T-helper 22 cell (primary cell): ENCODE data around the gene SHH.

Source experiments
- DNase-seq: peaks from one replicate; pipeline ENCODE4 v3.0.0-alpha.2; 2020; ENCODE audit warnings: low read depth

The SHH gene

DNA sequence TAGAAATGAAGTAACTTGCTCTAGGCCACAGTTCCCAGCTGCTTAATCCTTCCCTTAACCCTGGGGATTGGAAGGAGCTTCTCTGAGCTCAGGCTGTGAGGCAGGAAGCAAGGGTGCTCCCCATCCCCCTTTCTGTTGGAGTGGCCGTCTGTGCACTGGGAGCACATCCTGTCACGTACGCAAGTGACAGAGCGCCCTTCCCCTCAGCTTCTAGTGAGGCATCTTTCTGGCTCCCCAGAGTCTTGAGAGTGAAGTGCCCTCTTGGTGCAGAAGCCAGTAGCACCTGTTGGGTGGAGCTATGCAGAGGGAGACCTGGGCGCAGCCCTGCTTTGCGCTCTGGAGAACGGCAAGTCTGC, 47.8 kb downstream of the SHH start:
- DNase-seq = no peak

DNA sequence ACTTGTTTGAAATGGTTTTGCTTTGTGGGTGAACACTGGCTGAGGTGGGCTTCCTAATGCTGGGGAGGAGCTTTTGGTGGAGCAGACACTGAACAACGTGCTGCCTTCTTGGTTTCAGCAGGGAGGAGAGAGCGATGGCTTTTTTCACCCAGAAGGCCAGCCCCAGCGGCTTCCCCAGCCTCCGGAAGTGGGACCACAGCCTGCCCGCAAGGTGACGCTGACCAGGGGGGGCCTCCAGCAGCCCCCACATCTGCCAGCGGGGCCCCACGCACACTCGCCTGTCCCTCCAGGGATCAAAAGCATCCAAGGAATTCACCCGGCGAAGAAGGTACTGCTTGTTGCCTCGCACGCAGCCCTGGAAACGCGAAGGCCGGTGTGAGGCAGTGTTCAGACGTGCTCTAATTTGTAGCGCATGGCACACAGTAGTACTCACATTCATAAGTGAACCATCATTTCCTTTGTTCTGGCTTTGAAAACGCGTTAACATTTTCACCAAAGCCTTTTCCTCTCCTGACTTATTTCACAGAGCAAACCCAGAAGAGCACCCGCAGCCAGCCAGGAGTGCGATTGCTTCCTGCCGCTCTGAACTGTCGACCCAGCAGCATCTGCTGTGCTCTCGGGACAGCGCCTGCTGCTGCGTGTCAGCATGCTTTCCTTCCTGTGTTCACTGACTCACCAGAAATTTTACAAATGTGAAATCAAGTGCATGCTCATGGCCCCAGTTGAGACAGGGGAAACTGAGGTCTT, 48.4 kb downstream of the SHH start:
- peak; percentile 11 for DNase-seq

DNA sequence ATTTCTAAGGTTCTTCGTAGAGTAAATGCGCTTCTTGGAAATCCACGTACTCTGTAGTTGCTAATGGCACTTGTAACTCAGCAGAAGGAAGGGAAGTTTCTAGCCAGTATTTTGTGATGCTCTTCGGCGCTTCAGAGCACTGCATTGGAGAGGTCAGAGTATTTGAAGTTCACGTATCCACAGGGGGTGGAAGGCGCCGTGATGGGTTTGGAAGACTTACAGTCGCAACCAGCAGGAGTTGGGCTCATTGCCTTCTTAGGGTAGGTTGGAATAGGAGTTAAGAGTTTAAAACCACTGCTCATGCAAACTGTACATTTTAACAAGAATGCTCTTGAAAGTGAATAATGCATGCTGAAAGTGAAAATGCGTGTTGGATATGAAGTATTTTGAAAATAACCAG, 49.1 kb downstream of the SHH start:
- no peak for DNase-seq

DNA sequence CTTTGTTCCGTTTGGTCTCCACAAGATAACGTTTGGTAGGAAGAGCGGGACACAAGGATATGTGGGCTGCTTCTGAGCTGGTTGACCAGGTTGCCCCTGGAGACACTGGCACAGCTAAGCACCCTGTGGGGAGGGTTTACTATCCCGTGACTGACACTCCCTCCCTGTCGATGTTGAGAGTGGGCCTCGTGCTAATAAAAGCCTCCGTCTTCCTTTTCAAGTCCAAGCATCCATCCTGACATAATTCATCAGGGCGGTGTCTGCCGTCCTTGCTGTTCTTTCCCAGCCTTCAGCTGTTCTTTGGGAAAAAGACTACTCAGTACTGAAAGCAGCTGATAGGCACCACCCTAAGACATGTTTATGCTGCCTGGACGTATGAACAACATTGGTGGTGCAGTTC, 49.6 kb downstream of the SHH start:
- no peak for DNase-seq

DNA sequence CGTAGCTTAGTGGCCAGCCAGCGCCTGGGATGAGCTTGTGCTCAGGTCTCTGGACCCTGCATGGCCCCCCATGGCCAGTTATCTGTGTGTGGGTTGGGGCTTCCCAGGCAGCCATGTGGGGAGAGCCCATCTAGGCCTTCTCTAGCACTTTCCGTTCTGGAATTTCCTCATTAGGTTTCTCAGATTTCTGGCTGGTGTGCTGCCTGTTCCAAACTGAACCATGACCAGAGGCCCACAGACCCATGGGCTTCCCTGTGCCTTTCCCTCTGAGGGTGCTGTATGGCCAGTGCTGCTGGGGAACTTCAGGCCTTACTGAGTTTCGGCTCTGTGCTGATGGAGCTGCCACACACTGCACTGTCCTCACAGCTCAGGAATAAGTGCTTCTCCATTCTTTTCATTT, 50.2 kb downstream of the SHH start:
- DNase-seq = no peak

DNA sequence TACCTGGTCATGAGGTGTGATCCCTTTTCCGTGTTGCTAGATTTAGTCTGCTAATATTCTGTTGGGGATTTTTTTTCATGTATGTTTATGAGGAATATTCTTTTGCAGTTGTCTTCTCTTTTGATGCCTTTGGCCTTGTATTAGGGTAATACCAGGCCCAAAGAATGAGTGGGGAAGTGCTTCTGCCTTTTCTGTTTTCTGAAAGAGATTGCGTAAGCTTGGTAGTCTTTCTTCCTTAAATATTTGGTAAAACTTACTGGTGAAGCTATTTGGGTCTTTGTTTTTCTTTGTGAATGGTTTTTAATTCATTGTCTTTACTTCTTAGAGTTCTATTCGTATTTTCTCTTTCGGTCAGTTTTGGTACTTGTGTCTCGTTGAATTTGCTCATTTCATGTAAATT, 51.1 kb downstream of the SHH start:
- DNase-seq = no peak

DNA sequence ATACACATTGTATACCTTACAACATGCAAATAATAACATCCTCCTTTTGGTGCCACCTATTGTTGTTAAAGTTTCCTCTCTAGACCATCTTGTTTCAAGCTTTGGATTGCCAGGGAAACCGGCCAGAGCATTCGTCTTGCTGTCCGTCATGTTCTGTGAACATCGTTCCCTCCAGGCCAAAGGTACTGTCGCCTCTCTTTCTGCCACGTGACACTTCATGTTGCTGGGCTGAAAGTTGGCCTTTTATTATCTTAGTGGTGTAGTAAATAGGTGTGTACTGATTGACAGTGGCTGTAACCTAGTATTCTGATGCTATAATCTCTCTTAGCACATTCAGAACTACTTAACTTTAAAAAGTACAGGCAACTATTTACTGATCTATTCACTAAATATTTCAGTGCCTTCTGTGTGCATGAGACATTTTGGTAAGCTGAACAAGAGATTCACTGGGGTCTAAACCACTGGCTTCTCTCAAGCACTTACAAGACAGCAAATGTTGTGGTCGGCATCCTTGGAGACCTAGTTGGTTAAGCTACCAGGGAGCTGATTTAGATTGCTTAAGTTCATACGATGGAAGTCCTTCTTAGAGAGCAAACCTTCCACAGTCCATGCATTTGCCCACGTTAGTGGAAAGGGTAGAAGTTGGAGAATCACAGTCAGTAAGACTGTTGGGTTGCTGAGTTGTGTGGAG, 52.4 kb downstream of the SHH start:
- no peak for DNase-seq

DNA sequence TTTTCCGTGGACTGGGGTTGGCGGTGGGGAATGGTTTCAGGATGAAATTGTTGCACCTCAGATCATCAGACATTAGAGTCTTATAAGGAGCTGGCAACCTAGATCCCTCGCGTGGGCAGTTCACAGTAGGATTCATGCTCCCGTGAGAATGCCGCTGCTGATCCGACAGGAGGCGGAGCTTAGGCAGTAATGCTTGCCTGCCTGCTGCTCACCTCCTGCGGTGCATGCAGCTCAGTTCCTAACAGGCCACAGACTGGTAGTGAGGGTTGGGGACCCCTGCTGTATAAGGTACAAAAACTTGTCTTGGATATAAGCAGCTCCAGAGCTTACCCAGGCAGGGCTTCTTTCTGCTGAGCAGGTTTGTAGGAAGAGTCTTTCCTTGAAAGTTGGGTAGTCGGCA, 53.9 kb downstream of the SHH start:
- no peak for DNase-seq

DNA sequence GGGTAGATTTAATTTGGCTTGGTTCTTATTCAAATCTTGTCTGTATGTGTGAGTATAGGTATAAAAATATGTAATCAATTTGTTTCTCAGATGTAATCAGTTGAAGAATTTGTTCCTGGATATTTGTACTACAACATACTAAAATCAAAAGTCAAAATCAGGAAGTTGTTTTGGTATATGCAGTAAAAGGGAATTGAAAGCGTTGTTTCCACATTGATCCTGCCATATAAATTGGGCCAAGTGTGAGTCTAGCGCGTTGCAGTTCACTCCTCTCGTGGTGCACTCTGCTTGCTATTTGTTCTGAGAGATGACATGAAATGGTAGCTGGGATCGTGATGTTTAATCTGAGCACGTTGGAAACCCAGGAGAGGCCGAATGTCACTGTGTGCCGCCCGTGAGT, 55.9 kb downstream of the SHH start:
- no peak for DNase-seq

DNA sequence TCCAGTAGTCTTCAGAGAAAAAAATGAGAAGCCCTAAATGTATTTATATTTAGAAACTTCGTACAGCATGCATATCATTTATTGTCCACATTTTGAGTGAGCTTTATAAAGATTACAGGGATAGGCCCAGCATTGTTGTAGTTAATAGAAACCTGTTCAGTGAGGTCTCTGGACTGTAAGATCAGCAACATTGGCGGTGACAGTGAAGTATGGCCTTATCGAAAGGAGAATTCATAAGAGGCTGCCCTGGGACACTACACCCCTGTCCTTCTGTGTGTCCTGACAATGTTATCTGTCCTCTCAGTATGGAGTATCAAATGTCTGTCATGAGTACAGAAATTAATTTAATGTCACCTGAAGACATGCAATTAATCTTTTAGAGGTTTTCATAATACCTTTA, 57.2 kb downstream of the SHH start:
- no peak for DNase-seq

DNA sequence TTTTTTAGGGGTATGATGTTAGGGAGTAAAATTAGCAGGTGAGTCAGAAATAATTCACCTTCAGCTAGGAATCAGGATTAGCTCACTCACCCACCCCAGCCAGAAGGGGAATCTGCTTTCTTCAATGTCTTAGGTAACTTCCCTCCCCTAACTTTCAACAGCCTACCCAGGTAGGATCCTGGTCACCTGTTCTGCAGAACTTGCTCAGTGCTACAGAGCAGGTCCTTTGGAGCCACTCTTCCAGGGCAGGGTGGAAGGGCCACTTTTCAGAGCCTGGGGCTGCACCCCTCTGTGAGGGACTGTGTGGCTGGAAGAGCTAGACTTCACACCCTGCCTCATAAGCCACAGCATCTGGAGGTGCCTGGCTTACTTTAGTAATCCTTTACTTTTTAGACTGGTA, 58.1 kb downstream of the SHH start:
- no peak for DNase-seq

DNA sequence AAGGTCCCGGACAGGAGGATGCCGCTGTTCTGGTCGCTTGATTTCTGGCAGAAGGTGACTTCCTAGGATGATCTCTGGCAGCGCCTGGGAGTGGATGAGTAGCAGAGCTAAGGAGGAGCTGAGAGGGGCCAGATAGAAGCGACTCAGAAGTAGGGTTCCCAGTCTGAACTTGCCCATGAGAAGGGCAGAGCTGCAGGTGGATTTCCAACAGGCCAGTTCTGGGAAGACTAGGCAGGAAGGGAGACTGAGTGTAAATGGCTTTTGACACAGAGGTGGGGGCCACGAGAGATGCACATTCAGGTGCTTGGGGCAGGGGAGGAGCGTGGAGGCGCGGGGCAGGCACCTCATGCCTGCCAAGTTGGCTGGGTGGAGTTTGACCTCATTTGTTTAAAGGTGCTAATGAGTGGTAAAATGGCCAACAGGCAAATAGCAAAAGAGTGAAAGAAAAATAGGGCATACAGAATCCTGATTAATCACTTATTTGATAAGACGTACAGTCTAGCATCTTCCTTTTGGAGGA, 58.8 kb downstream of the SHH start:
- no peak for DNase-seq

DNA sequence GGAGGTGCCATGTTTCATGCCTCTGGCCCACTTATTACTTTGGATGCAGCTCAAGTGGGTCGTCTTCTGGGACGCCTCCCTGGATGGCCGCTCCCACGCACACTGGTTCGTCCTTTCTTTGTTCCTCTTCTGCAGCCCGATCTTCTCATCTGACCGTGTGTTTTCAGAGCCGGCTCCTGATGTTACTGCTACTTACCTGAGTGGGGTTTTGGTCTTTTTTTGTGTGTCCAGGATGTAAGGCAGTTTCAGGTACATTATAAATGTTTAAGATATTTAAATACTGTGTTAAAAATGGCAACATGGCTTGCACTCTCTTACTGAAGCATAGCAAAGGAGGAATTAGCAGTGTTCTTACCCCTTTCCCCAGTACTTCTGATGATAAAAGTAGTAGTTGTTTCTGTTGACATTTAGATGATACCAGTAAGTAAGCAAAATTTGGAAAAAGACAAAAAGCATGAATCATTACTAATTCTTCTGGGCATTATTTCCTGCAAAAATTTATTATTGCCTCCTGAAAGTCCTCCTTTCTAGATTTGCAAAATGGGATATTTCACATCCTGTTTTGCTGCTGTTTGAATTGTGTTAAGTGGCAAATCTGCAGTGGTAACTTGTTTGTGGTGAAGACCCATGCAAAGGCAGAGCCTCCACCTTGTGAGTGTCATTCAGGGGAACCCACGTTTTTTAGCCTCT, 59.4 kb downstream of the SHH start:
- no peak for DNase-seq

DNA sequence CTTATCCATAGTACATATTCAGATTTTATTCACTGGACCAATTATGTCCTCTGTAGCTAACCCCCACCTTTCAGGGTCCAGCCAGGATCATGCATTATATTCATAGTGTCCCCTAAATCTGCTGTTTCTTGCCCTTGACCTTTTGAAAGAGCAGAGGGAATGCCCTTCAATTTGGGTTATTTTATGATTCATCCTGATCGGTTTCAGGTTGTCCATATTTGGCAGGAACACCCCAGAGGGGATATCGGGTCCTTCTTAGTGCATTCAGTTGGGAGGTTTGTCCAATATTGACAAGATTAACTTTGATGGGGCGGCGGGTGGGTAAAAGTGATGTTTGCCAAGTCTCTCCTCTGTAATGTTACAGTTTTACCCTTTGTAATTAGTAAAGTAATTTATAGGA, 60.9 kb downstream of the SHH start:
- no peak for DNase-seq

DNA sequence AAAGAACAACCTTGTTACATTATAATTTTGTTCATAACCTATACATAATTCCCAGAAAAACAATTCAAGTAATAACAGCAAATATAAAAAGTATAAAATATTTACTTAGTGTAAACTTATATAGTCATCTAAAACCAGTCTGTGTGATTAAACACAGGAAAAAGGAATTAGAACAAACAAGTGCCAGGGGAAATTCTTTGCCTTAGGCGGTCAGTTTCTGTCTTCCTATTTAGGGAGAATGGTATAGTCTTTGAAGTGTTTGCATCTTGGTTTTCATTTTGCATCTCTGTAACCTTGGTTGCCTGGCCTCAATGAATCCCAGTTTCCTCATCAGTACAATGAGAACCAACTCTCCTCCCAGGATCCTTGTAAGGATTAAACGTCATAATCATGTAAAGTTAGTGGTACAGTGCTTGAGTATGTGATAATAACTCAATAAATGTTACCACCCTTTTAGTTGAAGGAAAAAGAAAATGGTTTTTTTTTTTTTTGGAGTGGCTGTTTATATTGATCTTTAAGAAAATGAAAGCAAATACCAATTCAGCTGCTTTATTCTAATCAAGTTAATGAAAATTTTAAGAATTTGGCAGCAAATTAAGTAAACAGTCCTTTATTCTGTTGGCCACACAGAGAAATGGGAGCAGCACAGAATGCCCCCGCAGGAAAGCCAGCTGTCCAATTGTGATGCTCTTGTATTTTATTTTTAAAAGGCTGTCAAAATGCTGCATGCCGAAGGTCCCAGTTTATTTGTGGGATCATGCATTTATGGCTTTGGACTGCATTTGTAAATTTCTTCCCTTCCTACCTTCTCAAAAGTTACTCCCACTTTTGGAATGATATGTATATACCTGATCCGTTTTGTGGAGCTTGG, 61.8 kb downstream of the SHH start:
- no peak for DNase-seq
